ENCODE results near the gene ADCK1. TPM values are rescaled to one million over a fixed set of nuclear protein-coding genes. Genes with fewer than 3 reads are reported as not detected.
"Not testable (repeated sequence)": the region's sequence is repeated elsewhere in the genome, so short reads cannot be mapped to it uniquely, and the experiment has no call there.

Gene ADCK1
- total RNA-seq, 1 donor from 2014 or later: 3.9 TPM

GRCh38 chr14:77878783-77879182 lies 78.9 kb downstream of the ADCK1 start:
- Mint-ChIP-seq H3K9me3 (peaks cover 21% of the 10 kb centered on the region), H3K27ac (no peak overlapping the region), H3K4me3 (no peak overlapping the region), H3K36me3 (ENCODE audit: low read depth) (peaks cover 1% of the 10 kb centered on the region), H3K27me3 (ENCODE audit: insufficient read depth) (no peaks in the 10 kb centered on the region), H3K4me1 (ENCODE audit: low read depth) (no peaks in the 10 kb centered on the region)
- intact Hi-C loops (cut with micrococcal nuclease): no loop called here
- DNase-seq (ENCODE audit: low spot score): no peak

- Mint-ChIP-seq H3K27me3 (ENCODE audit: insufficient read depth) (no peaks in the 10 kb centered on the region), H3K4me1 (ENCODE audit: low read depth) (no peaks in the 10 kb centered on the region), H3K27ac (no peak overlapping the region), H3K9me3 (peaks cover 9% of the 10 kb centered on the region), H3K36me3 (ENCODE audit: low read depth) (peaks cover 1% of the 10 kb centered on the region), H3K4me3 (no peak overlapping the region)
- DNase-seq (ENCODE audit: low spot score): no peak
- intact Hi-C loops (cut with micrococcal nuclease): no loop called here
Observed at GRCh38 chr14:77880056-77880455, 80.1 kb downstream of the ADCK1 start.

- Mint-ChIP-seq H3K4me3 (no peak overlapping the region), H3K36me3 (ENCODE audit: low read depth) (peaks cover 2% of the 10 kb centered on the region), H3K27ac (no peak overlapping the region), H3K9me3 (no peaks in the 10 kb centered on the region), H3K27me3 (ENCODE audit: insufficient read depth) (no peaks in the 10 kb centered on the region), H3K4me1 (ENCODE audit: low read depth) (no peaks in the 10 kb centered on the region)
- DNase-seq (ENCODE audit: low spot score): no peak
- intact Hi-C loops (cut with micrococcal nuclease): no loop called here
Observed at GRCh38 chr14:77882098-77882497, 82.2 kb downstream of the ADCK1 start.

- no peaks in the 10 kb centered on the region for H3K9me3 Mint-ChIP-seq
- no peak overlapping the region for H3K27ac Mint-ChIP-seq
- peaks cover 2% of the 10 kb centered on the region for H3K36me3 Mint-ChIP-seq (ENCODE audit: low read depth)
- intact Hi-C loops (cut with micrococcal nuclease): no loop called here
- H3K27me3 Mint-ChIP-seq (ENCODE audit: insufficient read depth): no peaks in the 10 kb centered on the region
- no peak for DNase-seq (ENCODE audit: low spot score)
- H3K4me1 Mint-ChIP-seq (ENCODE audit: low read depth): no peaks in the 10 kb centered on the region
- no peak overlapping the region for H3K4me3 Mint-ChIP-seq
Observed at GRCh38 chr14:77882636-77883035, 82.7 kb downstream of the ADCK1 start.

GRCh38 chr14:77883131-77883846 lies 83.4 kb downstream of the ADCK1 start:
- Mint-ChIP-seq H3K4me3 (no peak overlapping the region), H3K27ac (no peak overlapping the region), H3K9me3 (peaks cover 6% of the 10 kb centered on the region), H3K36me3 (ENCODE audit: low read depth) (peaks cover 2% of the 10 kb centered on the region), H3K4me1 (ENCODE audit: low read depth) (no peaks in the 10 kb centered on the region), H3K27me3 (ENCODE audit: insufficient read depth) (no peaks in the 10 kb centered on the region)
- no peak for DNase-seq (ENCODE audit: low spot score)
- intact Hi-C loops (cut with micrococcal nuclease): no loop called here

- Mint-ChIP-seq H3K9me3 (peaks cover 9% of the 10 kb centered on the region), H3K27me3 (ENCODE audit: insufficient read depth) (no peaks in the 10 kb centered on the region), H3K4me1 (ENCODE audit: low read depth) (no peaks in the 10 kb centered on the region), H3K27ac (no peak overlapping the region), H3K36me3 (ENCODE audit: low read depth) (peaks cover 2% of the 10 kb centered on the region), H3K4me3 (no peak overlapping the region)
- DNase-seq (ENCODE audit: low spot score): no peak
- intact Hi-C loops (cut with micrococcal nuclease): no loop called here
Observed at GRCh38 chr14:77883847-77884238, 83.9 kb downstream of the ADCK1 start.

DNA sequence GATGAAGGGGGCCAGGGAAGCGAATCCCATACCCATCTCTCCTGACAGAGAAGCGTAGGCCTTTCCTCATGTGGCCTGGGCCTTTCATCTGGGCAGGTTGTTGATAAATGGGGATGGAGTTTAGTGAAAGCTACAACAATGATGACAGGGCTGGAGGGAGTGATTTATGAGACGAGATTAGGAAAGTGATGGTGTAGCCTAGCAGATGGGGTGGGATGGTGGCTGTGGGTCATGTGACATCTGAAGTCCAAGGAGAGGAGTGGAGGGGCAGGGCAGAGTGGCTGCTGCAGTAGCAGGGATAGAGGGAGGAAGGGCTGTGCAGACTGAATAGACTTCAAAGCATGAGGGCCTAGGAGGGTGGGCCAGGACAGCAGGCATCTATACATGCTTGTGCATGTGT lies 85.5 kb downstream of the ADCK1 start:
- H3K9me3 Mint-ChIP-seq: peaks cover 20% of the 10 kb centered on the region
- H3K4me3 Mint-ChIP-seq: no peak overlapping the region
- H3K36me3 Mint-ChIP-seq (ENCODE audit: low read depth): peaks cover 2% of the 10 kb centered on the region
- H3K4me1 Mint-ChIP-seq (ENCODE audit: low read depth): no peaks in the 10 kb centered on the region
- H3K27me3 Mint-ChIP-seq (ENCODE audit: insufficient read depth): no peaks in the 10 kb centered on the region
- intact Hi-C loops (cut with micrococcal nuclease): no loop called here
- no peak overlapping the region for H3K27ac Mint-ChIP-seq
- DNase-seq (ENCODE audit: low spot score): no peak

GRCh38 chr14:77886010-77886409 lies 86.1 kb downstream of the ADCK1 start:
- no peaks in the 10 kb centered on the region for H3K4me1 Mint-ChIP-seq (ENCODE audit: low read depth)
- intact Hi-C loops (cut with micrococcal nuclease): no loop called here

GRCh38 chr14:77888903-77889302 lies 89.0 kb downstream of the ADCK1 start:
- H3K4me3 Mint-ChIP-seq; DNase-seq (ENCODE audit: low spot score); intact Hi-C loops (cut with micrococcal nuclease); H3K27me3 Mint-ChIP-seq (ENCODE audit: insufficient read depth); H3K36me3 Mint-ChIP-seq (ENCODE audit: low read depth); H3K4me1 Mint-ChIP-seq (ENCODE audit: low read depth); H3K27ac Mint-ChIP-seq: not testable (repeated sequence)
- peaks cover 22% of the 10 kb centered on the region for H3K9me3 Mint-ChIP-seq

More at GRCh38 chr14:77886010-77886409, 86.1 kb downstream of the ADCK1 start:
- DNase-seq (ENCODE audit: low spot score): no peak
- Mint-ChIP-seq H3K4me3 (no peak overlapping the region), H3K27ac (no peak overlapping the region), H3K9me3 (peaks cover 22% of the 10 kb centered on the region), H3K27me3 (ENCODE audit: insufficient read depth) (no peaks in the 10 kb centered on the region), H3K36me3 (ENCODE audit: low read depth) (peaks cover 2% of the 10 kb centered on the region)

- intact Hi-C loops (cut with micrococcal nuclease): no loop called here
- Mint-ChIP-seq H3K4me3 (no peak overlapping the region), H3K9me3 (peaks cover 22% of the 10 kb centered on the region), H3K27me3 (ENCODE audit: insufficient read depth) (no peaks in the 10 kb centered on the region), H3K4me1 (ENCODE audit: low read depth) (no peaks in the 10 kb centered on the region), H3K36me3 (ENCODE audit: low read depth) (peaks cover 2% of the 10 kb centered on the region), H3K27ac (no peak overlapping the region)
- no peak for DNase-seq (ENCODE audit: low spot score)
Observed at GRCh38 chr14:77889971-77890442, 90.1 kb downstream of the ADCK1 start.

DNA sequence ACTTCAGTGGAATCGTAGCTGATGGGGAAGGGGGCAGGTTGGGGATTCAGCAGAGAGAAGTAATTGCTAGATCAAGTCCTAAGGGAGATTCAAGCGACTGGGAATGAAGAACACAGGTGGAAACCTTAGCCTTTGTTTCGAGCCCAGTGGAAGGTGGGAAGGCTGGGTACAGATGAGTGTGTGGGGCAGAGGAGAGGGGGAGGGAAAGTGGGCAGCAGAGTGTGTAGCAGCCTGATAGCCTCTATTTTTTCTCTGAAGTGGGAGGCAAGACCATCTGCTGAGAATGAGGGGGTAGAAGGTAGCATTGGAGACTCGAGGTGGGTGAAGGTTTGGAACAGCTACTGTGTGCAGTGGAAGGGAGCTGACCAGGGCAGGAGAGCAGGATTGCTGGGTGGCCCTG lies 91.0 kb downstream of the ADCK1 start:
- Mint-ChIP-seq H3K27me3 (ENCODE audit: insufficient read depth) (no peaks in the 10 kb centered on the region), H3K4me1 (ENCODE audit: low read depth) (no peaks in the 10 kb centered on the region), H3K4me3 (no peak overlapping the region), H3K36me3 (ENCODE audit: low read depth) (peaks cover 2% of the 10 kb centered on the region), H3K27ac (no peak overlapping the region), H3K9me3 (peaks cover 22% of the 10 kb centered on the region)
- DNase-seq (ENCODE audit: low spot score): no peak
- intact Hi-C loops (cut with micrococcal nuclease): no loop called here

DNA sequence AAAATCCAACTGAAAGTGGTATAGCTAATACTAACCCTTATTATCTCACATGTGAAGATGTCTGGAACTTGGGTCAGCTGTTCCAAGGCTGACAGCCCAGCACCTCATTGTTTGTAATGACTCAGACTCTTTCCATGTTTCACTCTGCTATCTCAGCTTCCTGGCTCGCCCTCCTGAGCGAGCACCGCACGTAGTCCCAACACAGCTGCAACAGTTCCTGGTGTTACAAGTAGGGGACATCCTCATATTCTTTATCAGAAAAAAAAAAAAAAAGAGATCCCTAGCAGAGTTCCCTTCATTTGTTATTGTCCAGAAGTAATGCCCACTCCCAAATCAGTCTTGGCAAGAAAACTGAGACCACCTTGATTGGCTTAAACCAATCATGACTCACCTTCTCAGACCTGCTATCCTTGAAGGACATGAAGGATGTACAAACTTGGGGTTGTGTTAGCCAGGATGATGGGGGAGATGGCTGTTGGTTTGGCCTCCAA lies 92.5 kb downstream of the ADCK1 start:
- Mint-ChIP-seq H3K4me1 (ENCODE audit: low read depth) (no peaks in the 10 kb centered on the region), H3K36me3 (ENCODE audit: low read depth) (no peaks in the 10 kb centered on the region), H3K4me3 (no peak overlapping the region), H3K9me3 (peaks cover 22% of the 10 kb centered on the region), H3K27ac (no peak overlapping the region), H3K27me3 (ENCODE audit: insufficient read depth) (no peaks in the 10 kb centered on the region)
- DNase-seq (ENCODE audit: low spot score): no peak
- intact Hi-C loops (cut with micrococcal nuclease): no loop called here

DNA sequence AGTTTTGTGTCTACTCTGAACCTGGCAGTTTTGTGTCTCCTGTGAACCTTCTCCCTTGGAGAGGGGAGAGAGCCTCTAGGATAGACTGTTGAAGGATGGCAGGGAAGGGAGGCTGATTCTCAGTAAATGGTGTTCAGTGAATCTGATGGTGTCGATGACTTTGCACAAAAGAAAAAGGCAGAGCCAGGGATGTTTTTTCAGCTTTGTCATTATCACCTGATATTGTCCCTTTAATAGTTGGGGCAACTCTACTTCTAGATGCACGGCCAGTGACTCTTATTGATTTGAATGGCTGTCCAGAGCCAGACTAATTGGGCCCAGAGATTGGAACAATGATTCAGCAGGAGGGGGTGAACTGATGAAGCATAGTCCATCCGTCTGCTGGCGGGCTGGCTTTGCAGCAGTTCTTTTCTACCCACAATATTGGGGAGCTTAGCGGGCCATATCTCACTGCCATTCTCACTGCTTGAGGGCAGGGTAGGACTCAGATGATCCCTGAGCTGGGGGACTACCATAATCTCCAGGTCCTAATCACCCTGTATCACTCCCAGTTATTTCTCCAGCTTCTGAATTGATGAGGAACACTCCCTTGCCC lies 93.1 kb downstream of the ADCK1 start:
- no peak for DNase-seq (ENCODE audit: low spot score)
- Mint-ChIP-seq H3K36me3 (ENCODE audit: low read depth) (no peaks in the 10 kb centered on the region), H3K9me3 (peaks cover 18% of the 10 kb centered on the region), H3K4me3 (no peak overlapping the region), H3K27ac (no peak overlapping the region), H3K27me3 (ENCODE audit: insufficient read depth) (no peaks in the 10 kb centered on the region), H3K4me1 (ENCODE audit: low read depth) (no peaks in the 10 kb centered on the region)
- intact Hi-C loops (cut with micrococcal nuclease): no loop called here
